SU-DHL-6 (cell line): Measurements from ENCODE around the gene ATRX.
"Not testable (repeated sequence)": the region's sequence is repeated elsewhere in the genome, so short reads cannot be mapped to it uniquely, and the experiment has no call there.

Source experiments
- CTCF ChIP-seq: fragments of 200-600 bp; sonication (generic); IDR thresholded peaks from one replicate; pipeline ENCODE4 v1.5.1; 2017; ENCODE audit warnings: antibody characterized with exemption, mild to moderate bottlenecking, low read length, moderate library complexity; ENCODE audit not compliant: insufficient read depth, poor library complexity, severe bottlenecking
- EZH2phosphoT487 ChIP-seq: fragments of 200-600 bp; sonication (generic), shearing (Covaris generic); conservative IDR thresholded peaks from 2 replicates; pipeline ENCODE4 v1.6.1; 2018; ENCODE audit warnings: mild to moderate bottlenecking, antibody characterized with exemption, low read length, moderate library complexity, mixed read lengths

GRCh38 chrX:77821989-77822388 is 36.0 kb upstream of the ATRX start:
- not testable (repeated sequence) for TF ChIP-seq EZH2phosphoT487, CTCF
